HUES48 (cell line): ENCODE measurements around the gene CRY2.
"Not testable (repeated sequence)": the region's sequence is repeated elsewhere in the genome, so short reads cannot be mapped to it uniquely, and the experiment has no call there.

Experiments used
- H3K27ac ChIP-seq: one replicate; pipeline ENCODE4 v1.7.0; 2013; ENCODE audit warnings: low read depth, low read length, inconsistent platforms
- H3K27me3 ChIP-seq: 2 replicates; pipeline ENCODE4 v1.6.1; 2013; ENCODE audit warnings: mild to moderate bottlenecking, low read length; ENCODE audit not compliant: control insufficient read depth, insufficient read depth
- H3K36me3 ChIP-seq: 2 replicates; pipeline ENCODE4 v1.6.1; 2013; ENCODE audit warnings: low read length; ENCODE audit not compliant: control insufficient read depth, insufficient read depth
- H3K4me1 ChIP-seq: 2 replicates; pipeline ENCODE4 v1.6.1; 2013; ENCODE audit warnings: mild to moderate bottlenecking, low read length; ENCODE audit not compliant: control insufficient read depth, insufficient read depth
- H3K4me3 ChIP-seq: 2 replicates; pipeline ENCODE4 v1.5.1; 2013; ENCODE audit warnings: mild to moderate bottlenecking, low read depth, low read length
- H3K9ac ChIP-seq: 2 replicates; pipeline ENCODE4 v1.6.1; 2013; ENCODE audit warnings: mild to moderate bottlenecking, low read depth, low read length, moderate library complexity
- H3K9me3 ChIP-seq: 2 replicates; pipeline ENCODE4 v1.6.1; 2013; ENCODE audit warnings: low read length; ENCODE audit not compliant: control insufficient read depth, insufficient read depth

The CRY2 gene

GRCh38 chr11:45812581-45813548 lies 34.4 kb upstream of the CRY2 start:
- H3K27me3 ChIP-seq, result no peaks in the 10 kb centered on the region
- H3K4me3 ChIP-seq, result no peak overlapping the region
- peaks cover 7% of the 10 kb centered on the region; the same call in 1 of the 2 replicates for H3K4me1 ChIP-seq
- no peak overlapping the region for H3K27ac ChIP-seq
- peaks cover 8% of the 10 kb centered on the region; the same call in 1 of the 2 replicates for H3K36me3 ChIP-seq
- no peak overlapping the region for H3K9ac ChIP-seq
- no peaks in the 10 kb centered on the region for H3K9me3 ChIP-seq

GRCh38 chr11:45815747-45816146 lies 31.5 kb upstream of the CRY2 start:
- no peak overlapping the region for H3K4me3 ChIP-seq
- no peaks in the 10 kb centered on the region for H3K9me3 ChIP-seq
- H3K4me1 ChIP-seq, result peaks cover 7% of the 10 kb centered on the region; the same call in 1 of the 2 replicates
- H3K36me3 ChIP-seq, result peaks cover 8% of the 10 kb centered on the region; the same call in 1 of the 2 replicates
- no peaks in the 10 kb centered on the region for H3K27me3 ChIP-seq
- no peak overlapping the region for H3K27ac ChIP-seq
- H3K9ac ChIP-seq, result no peak overlapping the region

- no peak overlapping the region for H3K9ac ChIP-seq
- H3K9me3 ChIP-seq, result no peaks in the 10 kb centered on the region
- no peaks in the 10 kb centered on the region for H3K27me3 ChIP-seq
- no peak overlapping the region for H3K4me3 ChIP-seq
- no peaks in the 10 kb centered on the region for H3K36me3 ChIP-seq
- no peak overlapping the region for H3K27ac ChIP-seq
- H3K4me1 ChIP-seq, result peaks cover 7% of the 10 kb centered on the region; the same call in 1 of the 2 replicates
These were observed 30.7 kb upstream of the CRY2 start for GRCh38 chr11:45816614-45817013.

DNA sequence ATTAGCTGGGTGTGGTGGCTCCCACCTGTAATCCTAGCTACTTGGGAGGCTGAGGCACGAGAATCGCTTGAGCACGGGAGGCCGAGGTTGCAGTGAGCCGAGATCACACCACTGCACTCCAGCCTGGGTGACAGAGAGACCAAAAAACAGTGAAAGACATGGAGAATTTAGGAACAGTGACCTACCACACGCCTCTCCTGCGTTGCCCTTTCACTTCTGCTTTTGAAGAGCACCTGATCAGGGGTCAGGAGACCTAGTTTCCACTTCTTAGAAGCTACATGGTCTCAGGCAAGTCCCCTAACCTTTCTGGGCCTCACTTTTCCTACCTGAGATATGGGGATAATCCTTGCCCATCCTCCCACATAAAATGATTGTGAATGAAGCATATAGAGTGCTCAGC lies 30.1 kb upstream of the CRY2 start:
- H3K36me3 ChIP-seq, result no peaks in the 10 kb centered on the region
- H3K27ac ChIP-seq, result no peak overlapping the region
- no peaks in the 10 kb centered on the region for H3K9me3 ChIP-seq
- H3K9ac ChIP-seq, result no peak overlapping the region
- no peak overlapping the region for H3K4me3 ChIP-seq
- H3K27me3 ChIP-seq, result no peaks in the 10 kb centered on the region
- H3K4me1 ChIP-seq, result peaks cover 7% of the 10 kb centered on the region; the same call in 1 of the 2 replicates

GRCh38 chr11:45818961-45819605 lies 28.2 kb upstream of the CRY2 start:
- H3K9me3 ChIP-seq, result no peaks in the 10 kb centered on the region
- no peaks in the 10 kb centered on the region for H3K36me3 ChIP-seq
- H3K27me3 ChIP-seq, result no peaks in the 10 kb centered on the region
- no peak overlapping the region for H3K4me3 ChIP-seq
- H3K4me1 ChIP-seq, result peaks cover 7% of the 10 kb centered on the region; the same call in 1 of the 2 replicates
- no peak overlapping the region for H3K9ac ChIP-seq
- H3K27ac ChIP-seq, result no peak overlapping the region

GRCh38 chr11:45820211-45820857 lies 26.9 kb upstream of the CRY2 start:
- H3K27ac ChIP-seq, result no peak overlapping the region
- H3K4me1 ChIP-seq, result peaks cover 7% of the 10 kb centered on the region; the same call in 1 of the 2 replicates
- no peaks in the 10 kb centered on the region for H3K9me3 ChIP-seq
- H3K9ac ChIP-seq, result no peak overlapping the region
- no peaks in the 10 kb centered on the region for H3K27me3 ChIP-seq
- no peak overlapping the region for H3K4me3 ChIP-seq
- H3K36me3 ChIP-seq, result no peaks in the 10 kb centered on the region

DNA sequence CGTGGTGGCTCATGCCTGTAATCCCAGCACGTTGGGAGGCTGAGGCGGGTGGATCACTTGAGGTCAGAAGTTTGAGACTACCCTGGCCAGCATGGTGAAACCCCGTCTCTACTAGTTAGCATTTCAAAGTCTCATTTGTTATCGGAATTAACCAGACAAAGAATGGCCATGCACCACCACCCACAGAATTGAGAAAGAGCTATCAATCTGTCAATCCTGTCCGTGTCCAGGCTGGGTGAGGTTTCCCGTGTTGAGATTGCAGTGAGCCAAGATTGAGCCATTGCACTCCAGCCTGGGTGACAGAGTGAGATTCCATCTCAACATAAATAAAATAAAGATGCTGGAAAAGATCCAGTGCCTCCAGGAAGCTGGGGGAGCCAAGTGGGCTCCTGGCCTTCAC lies 20.8 kb upstream of the CRY2 start:
- H3K9ac ChIP-seq, H3K36me3 ChIP-seq, H3K27ac ChIP-seq, H3K9me3 ChIP-seq, H3K4me1 ChIP-seq, H3K4me3 ChIP-seq, H3K27me3 ChIP-seq: not testable (repeated sequence)

DNA sequence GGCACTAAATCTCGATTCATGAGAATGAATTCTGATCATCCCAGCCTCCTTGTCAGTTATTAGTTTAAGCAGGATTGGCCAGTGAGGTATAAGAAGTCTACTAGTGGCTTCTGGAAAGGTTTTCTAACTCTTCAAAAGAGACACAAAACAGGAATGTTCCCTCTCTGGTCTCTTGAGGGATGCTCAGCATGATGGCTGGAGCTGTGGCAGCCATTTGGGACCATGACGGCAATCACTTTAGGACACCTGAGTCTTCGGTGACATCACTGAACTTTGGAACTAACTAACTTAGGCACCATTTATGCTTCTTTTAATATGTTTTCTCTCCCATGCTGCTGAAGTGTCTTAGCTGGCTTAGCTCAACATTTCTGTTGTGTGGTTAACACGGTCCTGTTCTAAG lies 20.2 kb upstream of the CRY2 start:
- Histone ChIP-seq H3K27ac (no peak overlapping the region), H3K36me3 (no peaks in the 10 kb centered on the region), H3K4me1 (no peaks in the 10 kb centered on the region), H3K4me3 (no peak overlapping the region), H3K9ac (no peak overlapping the region), H3K27me3 (peaks cover 3% of the 10 kb centered on the region; the same call in 1 of the 2 replicates), H3K9me3 (no peaks in the 10 kb centered on the region)

GRCh38 chr11:45828996-45829395 lies 18.3 kb upstream of the CRY2 start:
- Histone ChIP-seq H3K36me3 (no peaks in the 10 kb centered on the region), H3K9ac (no peak overlapping the region), H3K27ac (no peak overlapping the region), H3K4me1 (no peaks in the 10 kb centered on the region), H3K9me3 (no peaks in the 10 kb centered on the region), H3K4me3 (no peak overlapping the region), H3K27me3 (peaks cover 3% of the 10 kb centered on the region; the same call in 1 of the 2 replicates)

DNA sequence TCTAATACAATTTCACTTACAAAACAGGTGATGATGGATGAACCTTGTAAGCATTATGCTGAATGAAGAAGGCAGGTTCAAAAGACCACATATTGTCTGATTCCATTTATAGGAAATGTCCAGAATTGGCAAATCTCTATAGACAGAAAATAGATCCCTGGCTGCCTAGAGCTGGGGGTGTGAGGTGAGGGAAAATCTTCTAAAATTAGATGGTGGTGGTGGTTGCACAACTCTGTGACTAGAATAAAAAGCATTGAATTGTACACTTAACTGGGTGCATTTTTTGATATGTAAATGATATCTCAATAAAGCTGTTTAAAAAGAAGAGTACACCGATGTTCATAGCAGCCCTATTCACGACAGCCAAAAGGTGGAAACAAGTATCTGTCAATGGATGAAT lies 16.7 kb upstream of the CRY2 start:
- Histone ChIP-seq H3K27me3 (peaks cover 3% of the 10 kb centered on the region; the same call in 1 of the 2 replicates), H3K4me3 (no peak overlapping the region), H3K4me1 (no peaks in the 10 kb centered on the region), H3K27ac (no peak overlapping the region), H3K36me3 (no peaks in the 10 kb centered on the region), H3K9ac (no peak overlapping the region), H3K9me3 (no peaks in the 10 kb centered on the region)
